Measurements from ENCODE around the gene SRSF9.

GRCh38 chr12:120463712-120464111 lies 5.8 kb downstream of the SRSF9 start:
- TF ChIP-seq SUZ12 (IDR thresholded peaks at IDR 0.05) (no peak), ELF4 (IDR thresholded peaks at IDR 0.05) (no peak), SP1 (IDR thresholded peaks at IDR 0.05) (no peak), FOXK2 (IDR thresholded peaks at IDR 0.05) (no peak), ARNT (IDR thresholded peaks at IDR 0.05) (no peak)
